Choroid plexus epithelial cell (primary cell): ENCODE results near the gene ZNF408.
"Not testable (repeated sequence)": the region's sequence is repeated elsewhere in the genome, so short reads cannot be mapped to it uniquely, and the experiment has no call there.

ENCODE experiments used
- DNase-seq: peaks from one replicate; pipeline ENCODE4 v3.0.0-alpha.2; 2010; ENCODE audit warnings: low read depth
- H3K4me3 ChIP-seq: 2 replicates; pipeline ENCODE4 v1.5.1; 2011; ENCODE audit warnings: low read depth, mild to moderate bottlenecking, control low read depth, low read length, moderate library complexity
- TF ChIP-seq, protein P1 (sequence below): conservative IDR thresholded peaks from 2 replicates; pipeline ENCODE4 v1.5.1; 2011; ENCODE audit warnings: low read depth, mild to moderate bottlenecking, control low read depth, inconsistent platforms, low read length, moderate library complexity

Gene ZNF408

DNA sequence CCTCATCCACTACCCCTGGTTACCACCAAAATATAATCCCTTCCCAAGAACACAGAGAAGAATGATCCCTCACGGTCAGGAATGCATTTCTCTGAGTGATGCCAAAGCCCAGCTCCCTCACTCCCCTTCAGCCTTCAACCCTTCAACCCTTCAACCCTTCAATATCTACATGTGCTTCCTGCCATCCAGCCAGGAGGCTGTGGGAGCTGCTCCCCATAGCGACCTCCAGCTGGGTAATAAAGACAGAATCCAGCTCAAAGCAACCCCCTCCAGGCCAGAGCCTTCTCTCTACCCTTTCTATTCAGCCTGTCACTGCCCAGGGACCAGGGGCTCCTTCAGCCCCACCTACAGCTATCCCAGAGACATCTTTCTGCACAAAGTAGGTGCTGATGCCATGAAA, 3.1 kb upstream of the ZNF408 start:
- no peak overlapping the region for H3K4me3 ChIP-seq
- no peak for DNase-seq
- TF ChIP-seq, protein P1, sequence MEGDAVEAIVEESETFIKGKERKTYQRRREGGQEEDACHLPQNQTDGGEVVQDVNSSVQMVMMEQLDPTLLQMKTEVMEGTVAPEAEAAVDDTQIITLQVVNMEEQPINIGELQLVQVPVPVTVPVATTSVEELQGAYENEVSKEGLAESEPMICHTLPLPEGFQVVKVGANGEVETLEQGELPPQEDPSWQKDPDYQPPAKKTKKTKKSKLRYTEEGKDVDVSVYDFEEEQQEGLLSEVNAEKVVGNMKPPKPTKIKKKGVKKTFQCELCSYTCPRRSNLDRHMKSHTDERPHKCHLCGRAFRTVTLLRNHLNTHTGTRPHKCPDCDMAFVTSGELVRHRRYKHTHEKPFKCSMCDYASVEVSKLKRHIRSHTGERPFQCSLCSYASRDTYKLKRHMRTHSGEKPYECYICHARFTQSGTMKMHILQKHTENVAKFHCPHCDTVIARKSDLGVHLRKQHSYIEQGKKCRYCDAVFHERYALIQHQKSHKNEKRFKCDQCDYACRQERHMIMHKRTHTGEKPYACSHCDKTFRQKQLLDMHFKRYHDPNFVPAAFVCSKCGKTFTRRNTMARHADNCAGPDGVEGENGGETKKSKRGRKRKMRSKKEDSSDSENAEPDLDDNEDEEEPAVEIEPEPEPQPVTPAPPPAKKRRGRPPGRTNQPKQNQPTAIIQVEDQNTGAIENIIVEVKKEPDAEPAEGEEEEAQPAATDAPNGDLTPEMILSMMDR: no peak

DNA sequence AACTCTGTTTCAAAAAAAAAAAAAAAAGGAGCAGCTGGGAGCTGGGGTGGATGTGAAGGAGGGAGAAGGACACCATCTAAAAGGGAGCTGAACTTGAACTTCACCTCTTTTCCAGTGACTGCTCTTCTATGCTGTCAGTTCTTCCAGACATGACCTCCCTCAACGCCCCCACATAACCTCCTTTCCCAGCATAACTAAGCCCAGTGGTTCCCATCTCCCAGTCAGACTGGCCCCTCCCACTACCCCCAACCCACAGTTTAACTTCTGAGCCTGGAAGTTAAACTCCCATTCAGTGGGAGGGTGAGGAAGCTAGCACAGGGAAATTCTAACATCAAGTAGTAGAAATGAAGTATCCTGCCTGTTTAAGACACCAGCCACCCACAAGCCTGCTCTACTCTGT, 2.2 kb upstream of the ZNF408 start:
- DNase-seq: no peak
- peak overlapping the region; percentile 16 for H3K4me3 ChIP-seq
- TF ChIP-seq, protein P1: no peak

DNA sequence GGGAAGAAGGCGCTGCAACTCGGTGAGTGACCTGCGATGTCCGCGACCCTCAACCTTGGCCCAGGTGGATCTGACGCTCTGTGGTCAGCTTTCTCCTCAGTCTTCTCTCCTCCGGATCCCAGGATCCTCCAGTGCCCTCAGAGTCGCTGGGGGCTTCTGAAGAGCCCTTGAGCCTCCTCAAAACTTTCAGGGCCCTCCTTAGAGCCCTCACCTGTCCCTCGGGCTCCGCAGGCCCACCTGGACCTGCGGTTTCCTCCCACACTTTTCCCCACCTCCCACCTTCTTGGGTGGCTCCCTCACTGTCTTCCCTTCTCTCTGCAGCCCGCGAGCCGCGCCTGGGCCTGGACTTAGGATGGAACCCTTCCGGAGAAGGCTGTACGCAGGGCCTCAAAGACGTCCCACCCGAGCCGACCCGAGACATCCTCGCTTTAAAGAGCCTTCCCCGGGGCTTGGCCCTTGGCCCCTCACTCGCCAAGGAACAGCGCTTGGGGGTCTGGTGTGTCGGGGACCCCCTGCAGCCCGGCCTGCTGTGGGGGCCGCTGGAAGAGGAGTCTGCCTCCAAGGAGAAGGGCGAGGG, 335 bp downstream of the ZNF408 start:
- H3K4me3 ChIP-seq: peak overlapping the region; percentile 96
- DNase-seq: no peak
- TF ChIP-seq, protein P1: no peak

- TF ChIP-seq, protein P1: no peak
- no peak overlapping the region for H3K4me3 ChIP-seq
- DNase-seq: no peak
Measured at GRCh38 chr11:46705070-46705688, 4.3 kb downstream of the ZNF408 start.

DNA sequence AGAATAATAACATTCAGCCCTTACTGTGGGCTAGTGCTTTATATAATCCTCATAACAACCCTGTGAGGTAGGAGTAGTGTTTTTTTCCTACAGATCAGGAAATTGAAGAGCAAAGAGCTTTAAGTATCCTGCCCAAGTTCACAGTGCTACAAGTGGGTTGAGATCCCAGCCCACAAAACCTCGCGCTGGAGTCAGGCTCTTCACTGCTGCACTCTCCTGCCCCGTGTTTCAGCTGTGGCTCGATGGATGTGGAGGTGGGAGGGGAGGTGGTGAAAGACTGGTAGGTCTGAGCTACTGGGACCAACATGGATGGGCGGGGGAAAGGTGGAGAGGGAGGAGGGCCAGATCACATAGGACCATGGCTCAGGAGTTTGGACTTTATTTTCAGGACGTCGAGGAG, 6.1 kb downstream of the ZNF408 start:
- no peak for DNase-seq
- TF ChIP-seq, protein P1: no peak
- no peak overlapping the region for H3K4me3 ChIP-seq

- not testable (repeated sequence) for H3K4me3 ChIP-seq, DNase-seq
Measured at GRCh38 chr11:46709351-46709750, 8.5 kb downstream of the ZNF408 start.

GRCh38 chr11:46710821-46711269, 10.0 kb downstream of the ZNF408 start:
- no peak overlapping the region for H3K4me3 ChIP-seq
- TF ChIP-seq, protein P1: no peak
- peak; percentile 97 for DNase-seq
